Stimulated activated CD4-positive, alpha-beta T cell treated with anti-CD3 and anti-CD28 coated beads, Interleukin-1b, Interleukin-23, amount 100 ng/mL, for 24 hours (primary cell): Measurements from ENCODE around the gene NTN1.

Source experiments
- DNase-seq, 4 experiments: peaks; one replicate each; pipeline ENCODE4 v3.0.0-alpha.2; 2020; ENCODE audit warnings: low read depth in 4 of 4, low spot score in 1 of 4

NTN1 gene

GRCh38 chr17:9229160-9229825, 208.0 kb downstream of the NTN1 start:
- no peak for DNase-seq

- DNase-seq: no peak
Observed at GRCh38 chr17:9229826-9230201, 208.5 kb downstream of the NTN1 start.

GRCh38 chr17:9230346-9230745, 209.0 kb downstream of the NTN1 start:
- no peak for DNase-seq

DNA sequence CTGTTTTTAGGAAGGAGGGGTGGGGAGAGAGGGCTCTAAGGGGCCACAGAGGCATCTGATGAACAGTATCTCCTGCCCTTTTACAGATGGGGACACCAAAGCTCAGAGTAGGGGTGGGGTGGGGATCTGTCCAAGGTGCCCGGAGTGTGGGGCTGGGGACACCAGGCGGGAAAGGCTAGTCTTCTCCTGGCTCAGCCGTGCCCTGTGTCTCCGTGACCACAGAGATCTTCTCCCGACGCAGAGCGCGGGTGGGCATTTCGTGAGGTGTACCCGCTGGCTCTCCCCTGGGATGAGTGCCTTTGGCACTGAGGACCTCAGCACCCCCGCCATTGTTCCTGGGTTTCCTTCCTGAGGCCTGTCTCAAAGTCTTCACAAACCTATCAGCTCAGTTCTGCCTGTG, 209.6 kb downstream of the NTN1 start:
- DNase-seq: no peak

DNA sequence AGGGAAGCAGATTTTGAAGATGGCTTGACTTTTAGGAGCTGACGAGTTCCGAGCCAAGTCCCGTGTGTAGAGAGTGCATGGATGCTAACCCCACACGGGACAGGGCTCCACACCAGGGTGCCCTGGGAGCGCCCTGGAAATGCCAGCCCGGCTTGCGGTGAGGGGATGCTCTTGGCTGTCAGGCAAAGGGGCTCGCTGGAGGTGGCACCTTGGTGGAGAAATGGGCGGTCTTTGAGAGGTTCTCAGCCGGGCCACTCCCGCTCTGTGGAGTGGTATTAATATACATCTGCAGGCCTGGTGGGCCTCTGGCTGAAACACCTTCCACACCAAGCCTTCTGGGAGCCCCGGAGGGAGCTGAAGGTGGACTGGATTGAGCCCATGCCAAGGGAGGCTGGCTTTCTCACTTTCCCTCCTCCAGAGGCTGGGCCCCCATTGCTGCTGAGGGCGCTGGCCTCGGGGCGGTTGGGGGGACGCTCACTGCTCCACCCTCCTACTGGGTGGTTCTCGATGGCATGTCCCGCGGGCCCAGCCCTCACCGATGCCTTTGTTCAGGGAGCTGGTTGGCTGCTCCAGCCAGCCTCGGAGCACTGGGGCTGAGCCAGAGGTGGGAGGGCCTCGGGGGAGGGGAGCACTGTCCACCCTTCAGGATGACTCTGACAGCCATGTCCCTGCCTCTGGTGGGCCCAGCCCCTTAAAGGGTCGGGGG, 210.3 kb downstream of the NTN1 start:
- no peak for DNase-seq

DNA sequence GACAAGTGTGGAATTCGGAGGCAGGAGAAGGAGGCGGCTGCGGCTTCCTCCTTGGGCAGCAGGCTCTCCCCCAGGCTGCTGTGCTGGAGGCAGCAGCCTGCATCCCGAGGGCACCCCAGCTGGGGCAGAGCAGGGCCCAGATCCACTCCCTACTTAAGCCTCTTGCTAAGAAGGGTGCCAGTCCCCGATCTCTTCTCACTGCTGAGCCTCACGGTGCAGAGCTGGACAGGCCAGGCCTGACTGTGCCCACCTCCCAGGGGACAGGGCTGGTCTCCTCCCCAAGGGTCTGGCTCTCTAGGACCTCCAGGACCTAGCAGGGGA, 210.8 kb downstream of the NTN1 start:
- no peak for DNase-seq

- no peak for DNase-seq
Observed at GRCh38 chr17:9232591-9233270, 211.4 kb downstream of the NTN1 start.

- DNase-seq: no peak
Observed at GRCh38 chr17:9233271-9233599, 211.9 kb downstream of the NTN1 start.

- no peak for DNase-seq
Observed at GRCh38 chr17:9233761-9234160, 212.5 kb downstream of the NTN1 start.

- DNase-seq: no peak
Observed at GRCh38 chr17:9234389-9234945, 213.2 kb downstream of the NTN1 start.

DNA sequence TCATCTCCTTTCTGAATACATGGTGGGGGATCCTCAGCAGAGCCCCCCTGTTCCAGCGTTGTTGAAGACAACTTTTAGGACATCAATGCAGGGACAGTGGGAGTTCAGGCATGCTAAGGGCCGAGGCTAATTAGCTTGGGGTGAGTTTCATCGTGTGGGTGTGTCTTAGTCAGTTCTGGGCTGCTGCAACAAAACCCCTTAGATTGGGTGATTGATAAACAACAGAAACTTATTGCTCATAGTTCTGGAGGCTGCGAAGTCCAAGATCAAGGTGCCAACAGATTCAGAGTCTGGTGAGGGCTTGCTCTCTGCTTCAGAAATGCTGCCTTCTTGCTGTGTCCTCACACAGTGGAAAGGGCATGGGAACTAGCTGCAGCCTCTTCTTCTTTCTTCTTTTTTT, 214.0 kb downstream of the NTN1 start:
- DNase-seq: no peak

- DNase-seq: no peak
Observed at GRCh38 chr17:9236286-9237052, 215.2 kb downstream of the NTN1 start.

GRCh38 chr17:9237053-9237410, 215.7 kb downstream of the NTN1 start:
- DNase-seq: no peak

GRCh38 chr17:9237661-9238301, 216.5 kb downstream of the NTN1 start:
- no peak for DNase-seq

- DNase-seq: no peak
Observed at GRCh38 chr17:9238340-9239245, 217.3 kb downstream of the NTN1 start.

- no peak for DNase-seq
Observed at GRCh38 chr17:9239246-9239792, 218.0 kb downstream of the NTN1 start.

GRCh38 chr17:9239793-9240658, 218.7 kb downstream of the NTN1 start:
- DNase-seq: peak; percentile 23 to 46 (median 38)

GRCh38 chr17:9240659-9241370, 219.5 kb downstream of the NTN1 start:
- DNase-seq: no peak
